ENCODE measurements around the gene RUVBL1.

GRCh38 chr3:128063865-128064264, 59.7 kb downstream of the RUVBL1 start:
- no peak for TF ChIP-seq REST (IDR thresholded peaks at IDR 0.05; ENCODE audit: insufficient read depth in 1 of 2, low read depth in 2 of 2, low read length in 2 of 2)
- TF ChIP-seq POLR2AphosphoS5 (IDR thresholded peaks at IDR 0.05; ENCODE audit: low read depth, low read length), result no peak

All from PFSK-1 (cell line).